Activated T-cell treated with anti-CD3 and anti-CD28 coated beads for 24 hours (primary cell): ENCODE data around the gene RCBTB2.

ENCODE experiments used
- DNase-seq: peaks from one replicate; pipeline ENCODE4 v3.0.0-alpha.2; 2020; ENCODE audit warnings: low read depth

Gene RCBTB2

DNA sequence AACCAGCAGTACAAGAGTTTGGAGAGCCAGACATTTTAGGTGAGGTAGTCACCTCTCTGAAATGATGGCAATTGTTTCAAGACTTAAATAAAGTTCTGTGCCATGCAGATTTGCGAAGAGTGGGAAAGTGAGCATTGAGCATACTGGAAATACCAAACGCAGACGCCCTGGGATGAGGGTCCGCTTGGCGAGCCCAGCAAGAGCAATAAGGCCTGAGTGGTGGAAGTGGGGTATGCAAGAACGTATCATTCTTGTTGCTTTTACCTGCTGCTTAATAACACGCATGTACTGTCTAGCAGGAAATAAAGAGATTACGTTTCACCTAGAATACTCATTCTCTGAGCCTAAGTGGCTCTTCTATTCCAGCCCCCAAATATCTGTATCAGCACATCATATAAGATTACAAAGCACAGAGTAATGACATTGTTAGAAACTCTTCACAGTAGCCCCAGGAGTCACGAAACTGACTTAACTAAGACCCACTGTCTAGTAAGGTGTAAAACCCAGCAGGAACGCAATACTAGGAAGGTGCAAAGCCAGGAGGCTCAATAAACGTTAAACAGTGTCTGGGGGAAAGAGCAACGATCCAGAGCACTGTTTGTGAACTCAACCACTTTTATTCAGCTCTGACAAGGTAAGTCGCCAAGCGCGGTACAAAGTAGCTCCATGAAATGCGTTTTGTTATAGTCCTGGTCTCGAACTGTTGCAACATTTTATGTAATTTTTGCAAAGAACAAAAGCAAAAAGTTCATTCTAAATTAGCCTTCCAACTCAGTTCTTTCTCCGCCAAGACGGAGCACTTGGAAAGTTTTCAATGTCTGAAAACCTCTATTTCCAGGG is 1.2 kb downstream of the RCBTB2 start:
- DNase-seq = peak; percentile 4

DNA sequence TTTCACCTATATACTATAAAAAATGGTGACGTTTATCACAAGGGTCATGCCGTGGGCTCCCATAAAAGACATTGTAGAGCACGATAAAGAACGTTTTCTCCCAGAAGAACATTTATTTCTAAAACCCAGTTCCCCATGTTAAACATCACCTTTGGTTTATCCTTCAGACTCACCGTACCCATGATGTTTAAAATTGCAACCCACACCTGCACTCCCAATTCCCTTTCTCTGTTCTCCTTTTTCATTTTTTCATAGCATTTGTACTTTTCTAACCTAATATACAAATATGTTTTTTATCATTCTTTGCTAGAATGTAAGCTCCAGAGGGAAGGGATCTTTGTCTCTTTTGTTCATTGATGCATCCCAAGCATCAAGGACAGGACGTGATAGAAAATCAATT is 2.0 kb downstream of the RCBTB2 start:
- DNase-seq = no peak

DNA sequence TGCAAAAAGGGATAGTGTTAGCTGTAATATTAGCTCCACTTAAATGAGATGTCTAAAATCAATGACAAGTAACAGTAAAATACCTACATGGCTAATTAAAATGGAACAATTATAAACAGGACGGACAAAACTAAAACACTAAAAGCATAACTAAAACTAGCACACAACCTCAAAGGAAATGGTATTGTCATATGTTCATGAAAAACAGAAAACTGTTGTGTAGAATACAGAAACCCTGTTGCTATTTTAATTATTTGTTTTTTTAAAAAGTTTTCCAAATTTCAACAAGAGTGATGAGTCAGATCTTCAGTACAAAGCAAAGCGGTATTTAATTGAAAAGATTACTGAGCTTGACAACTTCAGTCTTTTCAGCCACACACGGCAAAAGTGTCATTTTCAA is 4.2 kb downstream of the RCBTB2 start:
- no peak for DNase-seq

DNA sequence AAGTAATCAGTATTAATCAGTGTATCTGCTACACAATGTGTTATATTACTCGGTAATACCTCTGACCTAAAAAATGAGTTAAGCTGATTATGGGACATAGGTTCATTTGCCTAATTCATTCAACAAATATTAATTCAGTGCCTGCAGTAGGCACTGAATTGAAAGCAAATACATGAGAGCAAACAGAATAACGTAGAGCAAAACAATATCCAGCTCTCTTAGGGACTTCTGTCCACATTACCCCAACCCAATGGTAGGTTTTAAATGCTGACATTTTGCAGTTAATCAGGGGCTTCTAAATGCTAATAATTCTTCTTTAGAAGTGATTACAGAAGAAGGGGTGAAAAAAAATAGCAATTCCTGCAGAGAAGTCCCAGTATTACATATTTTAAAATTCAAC is 4.9 kb downstream of the RCBTB2 start:
- DNase-seq = no peak

DNA sequence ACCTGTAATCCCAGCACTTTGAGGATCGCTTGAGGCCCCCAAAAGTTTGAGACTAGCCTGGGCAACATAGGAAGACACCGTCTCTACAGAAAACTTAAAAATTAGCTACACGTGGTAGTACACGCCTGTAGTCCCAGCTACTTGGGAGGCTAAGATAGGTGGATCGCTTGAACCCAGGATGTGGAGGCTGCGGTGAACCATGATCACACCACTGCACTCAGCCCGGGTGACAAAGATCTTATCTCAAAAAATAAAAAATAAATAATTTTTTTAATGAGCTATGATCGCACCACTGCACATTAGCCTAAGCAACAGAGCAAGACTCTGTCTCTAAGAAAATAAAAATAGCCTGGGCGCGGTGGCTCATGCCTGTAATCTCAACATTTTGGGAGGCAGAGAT is 6.6 kb downstream of the RCBTB2 start:
- no peak for DNase-seq

DNA sequence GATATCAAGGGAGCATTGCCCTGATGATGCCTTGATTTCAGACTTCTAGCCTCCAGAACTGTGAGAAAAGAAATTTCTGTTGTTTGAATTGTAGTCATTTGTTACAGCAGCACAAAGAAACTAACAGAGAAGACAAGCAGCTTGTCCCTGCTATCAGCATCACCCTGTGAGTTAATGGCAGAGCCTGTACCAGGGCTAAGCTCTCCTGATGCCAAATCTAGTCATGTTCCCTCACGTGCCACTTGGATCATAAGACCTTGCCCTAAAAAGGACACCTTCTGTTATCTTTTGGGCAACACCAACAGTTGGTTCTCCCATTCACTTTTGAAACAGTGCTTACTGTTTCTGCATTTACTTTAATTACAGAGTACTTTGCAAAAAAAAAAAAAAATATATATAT is 14.8 kb downstream of the RCBTB2 start:
- no peak for DNase-seq

DNA sequence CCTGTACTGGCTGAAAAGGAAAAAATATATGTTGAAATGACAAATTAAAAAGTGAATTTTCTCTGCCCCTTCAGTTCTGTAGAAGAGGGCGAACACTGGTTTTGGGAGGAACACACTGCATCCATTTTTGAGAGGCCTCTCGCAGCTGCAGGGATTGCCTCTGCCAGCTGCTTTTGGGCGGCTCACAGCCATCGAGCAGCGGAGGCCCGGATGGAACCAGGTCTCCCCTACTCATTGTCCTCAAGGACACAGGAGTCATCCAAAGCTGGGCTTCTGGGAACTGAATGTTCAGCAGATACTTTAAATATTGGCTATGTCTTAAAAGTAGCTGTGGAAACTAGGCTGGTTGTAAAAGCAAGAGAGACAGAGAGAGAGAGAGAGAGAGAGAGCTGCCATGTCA is 17.1 kb downstream of the RCBTB2 start:
- no peak for DNase-seq

DNA sequence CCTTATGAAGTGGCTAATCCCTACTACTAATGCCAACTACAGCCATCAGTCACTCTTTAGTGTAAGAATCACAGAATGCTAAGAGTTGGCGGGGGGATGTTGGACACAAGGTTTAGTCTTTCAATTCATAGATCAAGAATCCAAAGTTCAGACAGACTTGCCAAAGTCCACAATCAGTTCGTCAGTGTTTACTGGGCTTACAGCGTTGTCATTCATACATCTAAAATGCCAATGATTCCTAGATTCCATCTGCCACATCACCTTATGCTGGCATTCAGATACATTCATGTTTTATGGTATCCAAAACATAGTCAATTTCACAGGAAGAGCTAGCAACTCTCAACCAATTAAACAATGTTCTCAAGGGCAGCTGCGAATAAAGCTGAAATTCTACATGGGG is 18.1 kb downstream of the RCBTB2 start:
- DNase-seq = no peak

DNA sequence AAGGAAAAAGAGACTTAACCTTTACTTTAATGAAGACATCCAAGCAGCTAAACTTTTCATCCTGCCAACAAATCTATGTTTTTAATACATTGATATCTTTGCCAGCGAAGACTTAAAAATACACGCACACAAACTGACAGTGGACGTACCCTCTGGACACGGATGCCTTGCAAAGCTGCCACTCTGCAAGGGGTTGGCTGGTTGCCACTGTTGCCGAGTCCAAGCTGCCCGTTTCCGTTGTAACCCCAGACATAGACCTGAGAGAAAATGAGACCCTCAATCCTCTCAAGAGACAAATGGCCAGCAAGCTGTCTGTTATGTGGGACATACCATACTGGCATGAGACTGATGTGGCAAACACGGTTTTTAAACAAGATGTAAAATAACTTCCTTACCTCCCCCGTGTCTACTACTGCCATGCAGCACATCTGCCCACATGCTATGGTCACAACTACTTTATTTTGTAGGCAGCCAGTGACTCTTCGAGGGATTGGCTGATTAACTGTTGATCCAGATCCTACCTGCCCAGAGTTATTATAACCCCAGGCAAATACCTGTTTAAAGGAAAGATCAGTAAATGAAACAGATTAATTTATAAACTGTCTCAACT is 21.2 kb downstream of the RCBTB2 start:
- no peak for DNase-seq

DNA sequence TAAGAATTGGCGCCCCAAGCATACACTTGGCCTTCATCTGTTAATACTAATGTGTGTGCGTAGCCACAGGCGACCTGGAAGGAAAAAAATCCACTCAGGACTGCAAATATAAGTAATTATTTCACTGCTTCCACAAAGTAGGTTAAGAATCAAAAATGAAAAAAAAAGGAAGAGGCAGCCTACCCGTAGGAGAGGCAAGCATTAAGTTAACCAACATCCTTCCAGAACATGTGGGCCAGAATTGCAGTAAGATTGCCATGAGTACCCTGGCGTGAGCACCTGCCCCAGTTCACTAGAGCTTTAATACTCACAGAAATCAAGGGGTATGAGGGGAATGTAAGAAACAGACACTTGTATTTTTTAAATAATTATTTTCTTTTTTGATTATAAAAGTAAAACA is 22.2 kb downstream of the RCBTB2 start:
- no peak for DNase-seq

DNA sequence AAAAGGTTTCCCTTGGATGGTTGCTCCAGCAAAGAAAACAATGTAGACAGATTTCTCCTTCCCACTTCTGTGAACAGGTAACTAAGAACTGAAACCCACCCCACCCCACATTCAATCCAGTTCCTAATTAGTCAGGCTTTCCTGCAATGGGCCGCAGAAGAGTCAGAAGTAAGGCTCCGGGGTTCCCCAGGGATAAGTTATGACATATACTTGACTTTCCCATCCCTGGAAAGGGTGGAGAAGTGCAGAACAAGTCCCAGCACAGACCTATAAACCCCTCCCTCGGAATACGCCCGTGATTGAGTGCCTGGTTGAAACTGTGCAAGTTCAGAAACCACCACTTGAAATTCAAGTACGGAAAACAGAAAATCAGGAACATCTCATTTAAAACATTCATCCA is 24.9 kb downstream of the RCBTB2 start:
- no peak for DNase-seq

DNA sequence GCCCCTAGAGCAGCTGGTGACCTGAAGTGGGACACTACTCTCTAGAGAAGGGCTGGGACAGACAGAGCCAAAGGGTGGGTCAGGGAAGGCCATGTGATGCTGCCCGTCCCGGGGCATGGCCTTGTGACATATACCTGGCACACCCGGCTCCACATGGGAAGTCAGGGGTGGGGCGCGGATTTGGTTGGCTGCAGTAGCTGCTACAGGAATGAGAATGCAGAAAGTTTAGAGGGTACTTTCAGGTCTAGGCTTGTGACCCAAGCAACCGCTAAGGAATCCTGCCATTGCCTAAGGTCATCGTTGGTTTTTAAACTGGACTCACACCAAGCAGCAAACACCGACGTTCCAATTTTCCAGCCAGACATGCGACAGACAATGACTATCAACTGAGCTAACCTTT is 25.9 kb downstream of the RCBTB2 start:
- no peak for DNase-seq

DNA sequence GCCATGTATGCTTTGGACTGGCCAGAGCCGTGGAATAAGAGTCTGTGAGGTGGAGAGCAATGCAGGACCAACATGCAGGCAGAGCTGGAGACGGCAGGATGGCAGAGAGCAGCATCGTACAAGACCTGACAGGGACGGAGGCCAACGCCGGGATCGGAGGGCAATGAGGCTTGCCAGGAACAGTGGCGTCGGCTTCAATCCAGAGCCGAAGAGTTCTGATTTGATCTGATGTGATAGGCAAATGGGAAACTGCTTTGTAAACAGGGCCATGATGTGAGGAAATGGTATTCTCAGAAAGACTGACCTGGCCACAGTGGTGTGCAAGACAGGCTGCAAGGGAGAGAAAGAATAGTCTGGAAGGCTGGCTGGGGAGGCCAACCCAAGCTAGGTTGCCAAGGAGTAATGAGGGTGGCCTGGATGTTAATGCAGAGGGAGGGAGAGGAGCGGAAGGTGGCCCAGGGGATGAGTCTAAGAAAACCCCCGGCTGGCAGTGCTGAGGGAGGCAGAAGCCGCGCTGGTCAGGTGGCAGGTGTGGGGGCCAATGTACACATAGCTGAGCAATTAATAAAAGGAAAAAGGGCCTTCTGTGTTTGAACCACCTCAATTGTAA is 26.7 kb downstream of the RCBTB2 start:
- DNase-seq = no peak

DNA sequence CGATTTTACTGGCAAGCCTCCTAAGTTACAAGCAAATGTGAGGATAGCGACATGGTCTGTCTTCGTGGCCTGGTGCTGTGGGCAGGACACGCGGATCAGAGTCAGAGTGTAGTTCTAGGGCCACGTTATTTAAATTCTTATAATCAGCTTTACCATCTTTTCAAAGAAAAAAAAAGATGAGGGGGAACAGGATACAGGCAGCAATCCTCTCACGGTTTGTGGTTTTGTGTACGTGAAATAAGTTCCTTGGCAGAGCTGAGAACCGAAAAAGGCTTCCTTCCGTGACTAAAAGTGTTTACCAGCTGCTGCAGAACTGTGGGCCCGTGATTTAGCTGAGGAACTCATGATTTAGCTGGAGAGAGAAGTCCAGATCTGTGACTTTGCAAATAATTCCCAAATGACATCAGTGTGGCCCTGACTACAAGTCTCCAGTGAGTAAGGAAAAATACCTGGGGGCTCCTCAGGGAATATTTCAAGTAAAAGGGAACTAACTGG is 27.2 kb downstream of the RCBTB2 start:
- peak; percentile 52 for DNase-seq

DNA sequence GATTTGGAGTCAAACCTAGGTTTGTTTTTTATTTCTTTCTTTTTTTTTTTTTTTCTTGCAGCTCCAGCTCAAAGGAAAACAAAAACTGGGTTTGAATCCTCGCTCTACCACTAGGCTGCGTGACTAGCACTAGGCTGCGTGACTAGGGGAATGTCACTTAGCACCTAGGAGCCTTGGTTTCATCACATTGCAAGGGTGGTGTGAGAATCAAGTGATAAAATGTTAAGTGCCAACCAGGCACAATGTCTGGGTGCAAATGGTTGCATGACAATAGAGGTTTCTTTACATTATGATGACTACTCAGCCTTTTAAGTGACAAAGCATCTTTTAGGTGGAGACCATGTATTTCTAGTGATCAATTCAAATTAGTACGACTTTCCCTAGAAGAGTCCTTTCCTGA is 27.9 kb downstream of the RCBTB2 start:
- DNase-seq = no peak

DNA sequence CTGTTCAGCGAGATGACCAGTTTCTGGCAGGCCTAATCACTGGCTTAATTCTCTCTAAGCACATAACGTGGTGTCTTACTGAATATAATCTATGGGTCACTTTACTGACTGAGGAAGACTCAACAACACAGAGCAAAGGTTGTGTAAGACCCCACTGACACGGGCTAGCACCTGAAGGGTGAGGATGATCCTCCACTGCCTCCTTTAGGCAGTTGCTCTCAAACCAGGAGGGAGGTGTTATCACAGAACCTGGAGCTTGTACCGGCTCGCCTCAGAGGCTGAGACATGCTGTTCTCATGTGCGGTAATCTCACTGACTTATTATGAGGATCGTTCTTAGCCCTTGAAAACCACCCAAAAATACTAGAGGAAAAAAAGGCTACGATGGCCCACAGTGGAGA is 28.3 kb downstream of the RCBTB2 start:
- DNase-seq = no peak

DNA sequence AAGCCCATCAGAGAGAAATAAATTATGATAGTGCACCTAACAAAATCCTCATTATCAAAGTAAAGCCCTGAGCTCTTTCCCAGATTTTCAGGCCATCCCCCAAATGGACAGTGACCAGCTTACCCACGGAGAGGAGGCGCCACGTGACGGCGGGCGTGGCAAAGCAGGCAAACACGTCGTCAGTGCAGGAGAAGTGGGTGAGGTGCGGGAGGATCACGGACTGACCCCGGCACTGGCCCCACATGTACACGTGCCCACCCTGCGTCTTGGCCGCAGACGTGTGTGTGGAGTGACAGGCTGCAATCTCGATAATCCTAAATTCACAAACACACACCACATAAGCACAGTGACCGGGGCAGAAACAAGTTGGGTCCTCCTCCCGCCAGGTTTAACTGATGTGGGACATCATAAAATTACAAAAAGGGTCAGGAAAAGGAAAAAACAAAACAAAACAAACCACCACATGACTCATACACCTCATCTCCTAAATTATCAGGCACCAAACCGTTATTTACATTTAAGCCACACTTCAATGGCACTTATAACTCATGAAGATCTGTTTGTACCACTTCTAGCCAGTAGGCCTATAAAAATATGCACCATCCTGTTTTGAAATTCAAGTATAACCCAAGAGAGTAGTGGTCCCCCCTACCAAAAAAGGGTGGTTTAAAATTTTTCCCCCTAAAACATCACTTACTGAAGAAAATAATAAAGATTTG is 30.1 kb downstream of the RCBTB2 start:
- DNase-seq = no peak

DNA sequence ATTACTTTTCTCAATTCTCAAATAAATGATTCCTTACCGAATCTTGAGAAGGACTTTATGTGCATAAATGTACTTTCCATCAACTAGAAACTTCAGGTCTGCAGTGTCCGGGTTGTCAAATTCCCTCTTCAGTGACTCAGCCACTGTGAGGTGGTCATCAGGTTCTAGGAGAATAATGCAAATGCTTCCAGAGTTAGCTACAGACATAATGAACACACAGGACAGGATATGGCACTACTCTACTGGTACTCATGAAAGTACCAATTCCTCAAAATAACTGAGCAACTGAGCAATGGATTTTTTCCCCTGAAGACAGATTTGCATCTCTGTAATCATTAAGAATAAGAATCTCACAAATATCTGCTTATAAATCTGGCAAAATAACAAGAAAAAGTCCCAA is 31.2 kb downstream of the RCBTB2 start:
- no peak for DNase-seq

DNA sequence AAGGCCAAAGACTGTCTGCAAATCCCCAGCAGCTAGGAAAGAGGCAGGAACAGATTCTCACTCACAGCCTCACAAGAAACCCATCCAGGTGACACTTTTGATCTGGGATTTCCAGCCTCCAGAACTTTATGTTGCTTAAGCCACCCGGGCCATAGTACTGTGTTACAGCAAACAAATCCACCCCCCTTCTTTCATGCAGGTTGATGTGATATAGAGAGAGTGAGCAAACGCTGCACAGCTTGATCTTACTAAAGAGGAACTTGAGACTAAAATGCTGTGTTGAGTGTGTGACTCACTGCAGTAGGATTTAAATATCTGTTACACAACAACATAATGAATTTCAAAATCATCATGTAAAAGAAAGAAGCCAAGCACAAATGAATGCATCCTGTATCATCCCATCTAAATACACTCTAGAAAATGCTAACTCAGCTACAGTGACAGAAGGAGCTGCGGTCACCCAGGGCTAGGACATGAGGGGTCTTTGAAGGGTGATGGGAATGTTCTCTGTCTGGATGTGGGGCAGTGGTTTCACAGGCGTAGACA is 32.2 kb downstream of the RCBTB2 start:
- DNase-seq = no peak

DNA sequence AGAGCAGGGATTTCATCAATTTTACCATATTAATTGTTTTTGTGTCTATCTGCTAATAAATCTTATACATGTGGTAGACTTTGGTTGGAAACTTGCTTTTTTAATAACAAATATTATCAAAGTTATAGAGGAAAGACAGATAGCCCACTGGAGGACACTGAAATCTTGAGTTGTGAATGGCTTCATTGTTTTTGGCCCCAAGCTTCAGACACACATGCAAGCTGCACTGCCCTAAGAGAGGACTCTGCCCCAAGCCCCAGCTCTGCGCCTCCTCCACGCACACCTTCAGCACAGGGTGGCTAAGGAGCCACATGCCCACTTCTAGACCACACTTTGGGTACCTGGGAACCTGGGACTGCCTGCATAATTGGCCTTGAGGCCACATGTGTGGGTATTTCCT is 35.2 kb downstream of the RCBTB2 start:
- no peak for DNase-seq

DNA sequence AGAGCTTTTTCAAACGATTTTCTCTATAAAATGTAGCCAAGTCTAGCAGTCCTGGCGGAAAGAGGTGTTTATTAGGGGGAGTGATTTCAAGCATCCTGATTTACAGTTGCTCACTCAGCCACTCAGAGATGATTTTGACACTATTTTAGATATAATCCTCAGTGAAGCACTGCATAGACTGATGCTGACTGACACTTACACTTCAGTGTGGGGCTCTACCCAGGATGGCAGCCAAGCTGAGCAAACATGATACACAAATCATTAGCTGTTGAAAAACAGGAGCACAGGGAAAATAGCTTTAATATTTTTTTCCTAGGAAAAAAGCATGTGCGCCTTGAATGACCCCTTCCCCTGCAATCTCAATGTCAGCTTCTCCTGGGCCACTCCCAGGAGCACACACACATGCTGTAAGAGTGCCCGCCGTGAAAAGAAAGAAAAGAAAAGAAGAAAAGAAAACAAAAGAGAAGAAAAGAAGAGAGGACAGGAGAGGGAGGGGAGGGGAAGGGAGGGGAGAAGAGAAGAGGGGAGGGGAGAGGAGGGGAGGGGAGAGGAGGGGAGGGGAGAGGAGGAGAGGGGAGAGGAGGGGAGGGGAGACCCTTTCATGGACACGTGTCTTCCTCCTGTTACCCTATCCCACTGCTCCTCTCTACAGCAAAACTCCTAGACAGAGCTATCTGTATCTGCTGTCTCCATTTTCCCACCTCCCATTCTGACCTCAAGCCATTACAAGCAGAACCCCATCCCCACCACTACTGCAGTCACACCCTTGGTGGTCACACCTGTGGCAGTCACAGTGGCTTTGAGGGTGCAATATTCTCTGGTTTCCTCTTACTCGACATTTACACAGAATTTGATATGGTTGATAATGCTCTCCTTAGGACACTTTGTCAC is 36.4 kb downstream of the RCBTB2 start:
- no peak for DNase-seq
